Muscle of back (tissue), 11 donors: ENCODE measurements around the gene CYP2R1. TPM values are rescaled to one million over a fixed set of nuclear protein-coding genes. Genes with fewer than 3 reads are reported as not detected.
"Not testable (repeated sequence)": the region's sequence is repeated elsewhere in the genome, so short reads cannot be mapped to it uniquely, and the experiment has no call there.

ENCODE experiments used
- DNase-seq, 3 donors: peaks; one replicate each; pipeline versions ENCODE4 v3.0.0 to v3.0.0-alpha.2; 2013
- polyA plus RNA-seq, 10 donors: library from polyadenylated mRNA; unstranded; fragments of 120-200 nt; gene quantifications; one replicate each; pipeline ENCODE4 v1.2.1, GENCODE V29; 2013; ENCODE audit not compliant: insufficient read length in 10 of 10

CYP2R1 gene
- polyA plus RNA-seq, 10 donors: 9.2 to 17.1 (median 12.9) TPM

DNA sequence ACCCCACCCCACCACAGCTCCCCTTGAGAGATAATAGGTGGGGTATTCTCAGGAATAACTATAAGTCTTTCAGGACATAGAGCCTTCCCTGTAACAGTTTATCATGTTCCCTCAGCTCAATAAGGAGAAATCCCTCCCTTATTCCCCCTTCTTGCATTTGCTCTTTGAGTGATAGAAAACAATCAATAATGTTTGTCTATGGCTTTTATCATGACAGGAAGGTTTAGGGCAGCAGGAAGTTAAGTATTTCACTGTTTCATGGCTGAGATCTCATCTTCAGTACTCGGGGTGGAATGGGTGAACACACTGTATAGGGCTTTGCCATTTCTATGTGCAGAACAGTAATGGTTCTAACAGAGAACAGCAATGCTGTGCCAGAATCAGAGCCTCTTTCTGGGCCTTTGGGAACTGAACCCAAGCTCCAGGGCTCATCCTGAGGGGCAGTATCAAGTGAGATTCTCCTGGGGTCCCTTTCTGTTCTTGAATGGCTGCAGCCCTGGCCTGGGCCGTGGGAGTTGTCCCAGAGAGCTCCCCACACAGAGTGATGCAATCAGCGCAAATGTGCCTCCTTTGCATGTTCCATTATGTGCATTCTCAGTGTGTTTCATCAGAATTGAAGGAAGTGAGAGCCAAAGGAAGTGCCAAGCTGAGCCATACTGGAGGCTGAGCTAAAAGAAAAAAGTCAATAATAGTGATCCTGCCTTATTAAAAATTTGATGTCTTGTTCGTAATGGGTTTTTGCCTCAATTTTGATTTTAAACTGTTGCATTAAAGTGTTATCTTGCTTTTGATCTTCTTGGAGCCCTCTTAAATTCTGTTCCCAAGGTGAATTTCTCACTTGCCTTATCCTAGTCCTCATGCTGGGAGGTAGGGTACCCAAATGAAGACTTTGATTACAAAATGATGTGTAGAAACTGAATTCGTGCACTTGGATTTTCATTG lies 2.9 kb upstream of the CYP2R1 start:
- DNase-seq: peak in 1 of 3 donors; percentile 33

DNA sequence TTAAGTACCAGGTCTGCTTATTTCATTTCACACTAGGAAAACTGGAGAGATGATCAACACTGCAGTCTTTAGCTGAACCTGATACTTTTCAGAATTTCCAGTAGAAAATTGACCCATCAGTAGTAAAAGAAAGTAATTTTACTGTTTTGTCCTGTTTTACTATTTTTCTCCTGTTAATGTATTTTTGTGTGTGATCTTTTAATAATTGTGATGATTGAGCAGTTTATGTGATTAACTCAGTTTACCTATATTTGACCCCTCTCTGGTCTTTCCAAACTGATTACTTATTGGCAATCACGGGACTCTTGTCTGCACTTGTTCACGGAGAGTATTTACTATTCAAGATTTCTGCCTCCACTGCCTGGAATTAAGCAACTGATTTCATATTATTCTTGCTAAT lies 546 bp upstream of the CYP2R1 start:
- no peak for DNase-seq

GRCh38 chr11:14891143-14892035 lies 642 bp downstream of the CYP2R1 start:
- peak; percentile 88 to 97 (median 91) for DNase-seq

DNA sequence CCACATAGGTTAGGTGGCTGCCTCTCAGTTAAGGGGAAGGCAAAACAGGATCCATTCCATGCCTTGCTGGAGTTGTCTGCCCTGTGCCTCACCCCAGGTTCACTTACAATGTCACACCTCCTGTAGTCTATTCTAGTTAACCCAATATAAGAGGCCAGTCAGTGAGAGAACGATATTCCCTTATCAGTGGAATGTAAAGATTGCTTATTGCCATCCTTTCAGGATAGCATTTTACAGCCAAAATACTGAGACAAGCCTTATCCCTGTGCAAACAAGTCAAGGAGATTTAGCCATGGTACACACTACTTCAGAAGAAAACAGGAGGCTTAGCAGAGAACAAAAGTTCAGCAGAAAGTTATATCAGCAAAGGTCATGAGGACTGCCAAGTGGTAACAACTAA lies 5.5 kb downstream of the CYP2R1 start:
- DNase-seq: no peak

GRCh38 chr11:14884667-14885273 lies 7.3 kb downstream of the CYP2R1 start:
- DNase-seq: no peak

DNA sequence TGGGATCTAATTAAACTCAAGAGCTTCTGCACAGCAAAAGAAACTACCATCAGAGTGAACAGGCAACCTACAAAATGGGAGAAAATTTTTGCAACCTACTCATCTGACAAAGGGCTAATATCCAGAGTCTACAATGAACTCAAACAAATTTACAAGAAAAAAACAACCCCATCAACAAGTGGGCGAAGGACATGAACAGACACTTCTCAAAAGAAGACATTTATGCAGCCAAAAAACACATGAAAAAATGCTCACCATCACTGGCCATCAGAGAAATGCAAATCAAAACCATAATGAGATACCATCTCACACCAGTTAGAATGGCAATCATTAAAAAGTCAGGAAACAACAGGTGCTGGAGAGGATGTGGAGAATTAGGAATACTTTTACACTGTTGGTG lies 8.3 kb downstream of the CYP2R1 start:
- not testable (repeated sequence) for DNase-seq

DNA sequence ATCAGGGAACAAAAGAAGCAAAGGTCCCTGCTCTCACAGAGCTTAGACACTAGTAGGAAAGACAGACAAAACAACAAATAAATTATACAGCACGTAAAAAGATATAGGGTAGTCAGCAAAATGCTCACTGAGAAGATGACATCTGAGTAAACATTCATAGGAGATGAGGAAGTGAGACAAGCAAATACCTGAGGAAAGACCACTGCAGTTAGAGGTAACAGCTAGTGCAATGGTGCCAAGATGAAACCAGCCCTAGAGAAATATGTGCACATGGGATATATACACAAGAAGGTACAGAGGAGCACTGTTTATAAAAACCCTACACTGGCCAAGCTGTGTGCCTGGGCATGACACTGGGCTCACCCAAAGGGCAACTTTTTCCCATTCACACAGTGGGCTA lies 9.8 kb downstream of the CYP2R1 start:
- no peak for DNase-seq

GRCh38 chr11:14881576-14882193 lies 10.3 kb downstream of the CYP2R1 start:
- no peak for DNase-seq

GRCh38 chr11:14875163-14875562 lies 16.9 kb downstream of the CYP2R1 start:
- no peak for DNase-seq

DNA sequence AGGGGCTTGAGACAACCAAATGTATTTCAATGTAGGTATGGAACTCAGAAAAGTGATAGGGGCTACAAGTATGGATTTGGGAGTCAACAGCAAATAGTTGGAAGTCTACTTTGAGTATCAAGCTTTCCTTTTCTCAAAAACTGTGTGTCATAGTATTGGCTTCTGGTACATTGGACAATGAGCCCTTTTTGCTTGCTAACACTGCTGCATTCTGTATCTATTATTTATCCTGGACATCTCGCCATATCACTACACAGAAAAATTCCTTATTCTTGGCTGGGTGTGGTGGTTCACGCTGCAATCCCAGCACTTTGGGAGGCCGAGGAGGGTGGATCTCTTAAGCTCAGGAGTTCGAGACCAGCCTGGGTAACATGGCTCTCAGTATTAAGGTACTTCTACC lies 18.4 kb downstream of the CYP2R1 start:
- DNase-seq: no peak

DNA sequence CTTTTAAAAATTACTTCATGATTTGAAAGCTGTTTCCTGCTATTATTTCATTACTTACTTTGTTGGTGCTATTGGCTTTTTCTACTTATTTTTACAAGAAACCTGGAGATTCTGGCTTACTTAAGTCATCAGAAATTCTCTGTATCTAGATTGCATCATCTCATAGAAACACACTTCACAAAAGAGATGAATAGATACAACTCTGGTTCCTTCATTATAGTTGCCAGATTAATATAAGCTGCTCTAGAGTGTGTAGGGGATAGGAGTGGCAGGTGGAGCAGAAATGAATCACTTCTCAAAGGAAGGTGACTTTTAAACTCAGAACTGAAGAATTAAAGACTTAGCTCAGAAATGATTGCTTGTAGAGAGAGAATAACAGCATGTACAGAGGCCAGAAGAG lies 20.0 kb downstream of the CYP2R1 start:
- DNase-seq: no peak

GRCh38 chr11:14863775-14864174 lies 28.3 kb downstream of the CYP2R1 start:
- not testable (repeated sequence) for DNase-seq

GRCh38 chr11:14861680-14862079 lies 30.4 kb downstream of the CYP2R1 start:
- no peak for DNase-seq

GRCh38 chr11:14860511-14860910 lies 31.5 kb downstream of the CYP2R1 start:
- DNase-seq: no peak

DNA sequence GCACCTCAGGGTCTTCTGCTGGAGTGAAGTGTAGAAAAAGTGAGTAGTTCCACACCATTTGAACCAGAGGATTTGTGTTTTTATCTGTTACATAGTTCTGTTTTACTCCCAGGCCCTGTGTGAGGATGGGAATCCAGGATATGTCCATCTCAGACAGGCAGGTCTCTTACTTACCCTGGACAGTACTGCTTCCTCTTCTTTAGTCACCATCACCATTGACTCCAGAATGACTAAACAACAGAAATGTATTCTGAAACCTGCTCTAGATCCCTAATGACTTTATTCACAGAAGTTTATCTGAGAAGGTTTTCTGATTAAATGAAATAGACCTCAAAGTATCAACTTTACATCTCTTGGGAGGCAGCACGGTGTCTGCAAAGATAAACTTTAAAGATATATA lies 33.6 kb downstream of the CYP2R1 start:
- DNase-seq: no peak

GRCh38 chr11:14857621-14858020 lies 34.4 kb downstream of the CYP2R1 start:
- DNase-seq: no peak

DNA sequence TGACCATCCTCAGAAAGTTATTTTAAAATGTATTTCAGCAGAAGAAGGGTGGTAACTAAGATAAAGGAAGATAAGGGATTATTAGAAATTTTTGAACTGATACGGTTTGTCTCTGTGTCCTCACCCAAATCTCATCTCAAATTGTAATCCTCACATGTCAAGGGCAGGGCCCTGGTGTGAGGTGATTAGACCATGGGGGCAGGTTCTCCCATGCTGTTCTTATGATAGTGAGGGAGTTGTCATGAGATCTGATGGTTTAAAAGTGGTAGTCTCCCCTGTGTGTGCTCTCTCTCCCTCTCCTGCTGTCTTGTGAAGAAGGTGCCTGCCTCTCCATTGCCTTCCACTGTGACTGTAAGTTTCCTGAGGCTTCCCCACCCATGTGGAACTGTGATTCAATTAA lies 36.1 kb downstream of the CYP2R1 start:
- DNase-seq: no peak

GRCh38 chr11:14854057-14854456 lies 38.0 kb downstream of the CYP2R1 start:
- DNase-seq: no peak

DNA sequence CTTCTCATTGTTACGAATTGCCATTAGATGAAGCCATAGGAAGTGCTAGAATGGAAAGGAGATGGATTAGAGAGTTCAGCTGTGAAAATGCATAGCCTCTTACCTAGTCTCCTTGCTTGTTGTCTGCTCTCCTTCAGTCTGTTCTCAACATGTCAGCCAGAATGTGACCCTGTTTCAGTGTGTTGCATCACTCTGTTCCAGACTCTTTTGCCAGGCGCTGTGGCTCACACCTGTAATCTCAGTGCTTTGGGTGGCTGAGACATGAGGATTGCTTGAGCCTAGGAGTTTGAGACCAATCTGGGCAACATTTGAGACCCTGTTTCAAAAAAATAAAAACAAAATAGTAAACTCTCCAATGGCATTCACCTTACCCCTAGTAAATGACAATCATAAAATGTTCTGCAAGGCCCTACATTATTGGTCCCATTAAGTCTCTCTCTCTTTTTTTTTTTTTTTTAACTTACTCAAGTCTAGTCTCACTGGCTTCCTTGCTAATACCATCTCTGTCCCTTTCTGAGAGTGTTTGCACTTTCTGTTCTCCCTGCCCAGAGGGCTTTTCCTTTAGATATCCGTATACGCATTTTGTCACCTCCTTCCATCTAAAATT lies 39.4 kb downstream of the CYP2R1 start:
- no peak for DNase-seq

- DNase-seq: no peak
Observed at GRCh38 chr11:14842002-14842401, 50.0 kb downstream of the CYP2R1 start.
